H9 (cell line): ENCODE results near the gene LAMP5. TPM values are rescaled to one million over a fixed set of nuclear protein-coding genes. Genes with fewer than 3 reads are reported as not detected.

Experiments
- DNase-seq: peaks from one replicate; pipeline ENCODE4 v3.0.0-alpha.2; 2017
- H2AFZ ChIP-seq: one replicate; pipeline ENCODE4 v1.6.1; 2013; ENCODE audit warnings: mild to moderate bottlenecking, low read length, control low read depth, moderate library complexity
- H2AK5ac ChIP-seq: 2 replicates; pipeline ENCODE4 v1.6.1; 2013; ENCODE audit warnings: low read length, control low read depth, mixed read lengths; ENCODE audit not compliant: insufficient read length
- H2BK120ac ChIP-seq: one replicate; pipeline ENCODE4 v1.6.1; 2013; ENCODE audit warnings: low read depth, mild to moderate bottlenecking, low read length, control low read depth, inconsistent platforms; ENCODE audit not compliant: poor library complexity, severe bottlenecking
- H2BK12ac ChIP-seq: 2 replicates; pipeline ENCODE4 v1.6.1; 2013; ENCODE audit warnings: low read length, control low read depth, mixed read lengths, low read depth; ENCODE audit not compliant: insufficient read length
- H2BK15ac ChIP-seq: 2 replicates; pipeline ENCODE4 v1.6.1; 2013; ENCODE audit warnings: low read depth, low read length, control low read depth
- H2BK20ac ChIP-seq: one replicate; pipeline ENCODE4 v1.6.1; 2013; ENCODE audit warnings: low read depth, mild to moderate bottlenecking, low read length, control low read depth, inconsistent platforms; ENCODE audit not compliant: poor library complexity, severe bottlenecking
- H2BK5ac ChIP-seq: 2 replicates; pipeline ENCODE4 v1.6.1; 2013; ENCODE audit warnings: low read length, control low read depth, mixed read lengths; ENCODE audit not compliant: insufficient read length
- H3K14ac ChIP-seq: 2 replicates; pipeline ENCODE4 v1.6.1; 2013; ENCODE audit warnings: low read length, control low read depth; ENCODE audit not compliant: insufficient read depth
- H3K18ac ChIP-seq: 2 replicates; pipeline ENCODE4 v1.6.1; 2013; ENCODE audit warnings: low read depth, mild to moderate bottlenecking, mixed read lengths, low read length, control low read depth; ENCODE audit not compliant: insufficient read length
- H3K23ac ChIP-seq: 2 replicates; pipeline ENCODE4 v1.6.1; 2013; ENCODE audit warnings: low read length, control low read depth, mixed read lengths, low read depth; ENCODE audit not compliant: insufficient read length
- H3K23me2 ChIP-seq: 2 replicates; pipeline ENCODE4 v1.6.1; 2013; ENCODE audit warnings: low read depth, mild to moderate bottlenecking, mixed read lengths, low read length, control low read depth; ENCODE audit not compliant: insufficient read length, poor library complexity, severe bottlenecking
- H3K27ac ChIP-seq: 2 replicates; pipeline ENCODE4 v1.5.1; 2013; ENCODE audit warnings: low read length, control low read depth, mixed read lengths, low read depth; ENCODE audit not compliant: insufficient read length
- H3K27me3 ChIP-seq: 2 replicates; pipeline ENCODE4 v1.6.1; 2013; ENCODE audit warnings: low read length, control low read depth, inconsistent platforms; ENCODE audit not compliant: insufficient read depth
- H3K4ac ChIP-seq: 2 replicates; pipeline ENCODE4 v1.6.1; 2013; ENCODE audit warnings: low read depth, mild to moderate bottlenecking, control low read depth, inconsistent platforms, low read length, moderate library complexity
- H3K4me1 ChIP-seq: 2 replicates; pipeline ENCODE4 v1.6.1; 2013; ENCODE audit warnings: low read length, control low read depth, inconsistent platforms; ENCODE audit not compliant: insufficient read depth
- H3K4me2 ChIP-seq: 2 replicates; pipeline ENCODE4 v1.6.1; 2013; ENCODE audit warnings: low read length, control low read depth, mixed read lengths; ENCODE audit not compliant: insufficient read length, insufficient read depth
- H3K56ac ChIP-seq: 2 replicates; pipeline ENCODE4 v1.6.1; 2013; ENCODE audit warnings: low read depth, mild to moderate bottlenecking, mixed read lengths, low read length, control low read depth; ENCODE audit not compliant: insufficient read length
- H3K79me1 ChIP-seq: 2 replicates; pipeline ENCODE4 v1.6.1; 2013; ENCODE audit warnings: low read depth, mild to moderate bottlenecking, moderate library complexity, low read length, control low read depth, inconsistent platforms; ENCODE audit not compliant: insufficient read depth, poor library complexity, severe bottlenecking
- H3K79me2 ChIP-seq: 2 replicates; pipeline ENCODE4 v1.6.1; 2013; ENCODE audit warnings: low read length, control low read depth, inconsistent platforms; ENCODE audit not compliant: insufficient read depth
- H3K9ac ChIP-seq: 2 replicates; pipeline ENCODE4 v1.6.1; 2013; ENCODE audit warnings: low read length, control low read depth, mixed read lengths; ENCODE audit not compliant: insufficient read length; ENCODE audit errors: extremely low read depth
- H3K9me3 ChIP-seq: one replicate; pipeline ENCODE4 v1.6.1; 2013; ENCODE audit warnings: low read depth, low read length, inconsistent platforms; ENCODE audit not compliant: control insufficient read depth
- H3T11ph ChIP-seq: one replicate; pipeline ENCODE4 v1.6.1; 2013; ENCODE audit warnings: mild to moderate bottlenecking, low read length, control low read depth, inconsistent platforms
- H4K20me1 ChIP-seq: one replicate; pipeline ENCODE4 v1.6.1; 2013; ENCODE audit not compliant: control insufficient read depth, insufficient read length, insufficient read depth
- H4K5ac ChIP-seq: 2 replicates; pipeline ENCODE4 v1.6.1; 2013; ENCODE audit warnings: low read depth, mild to moderate bottlenecking, mixed read lengths, low read length, control low read depth; ENCODE audit not compliant: insufficient read length
- H4K8ac ChIP-seq: replicated peaks from 2 replicates; pipeline ENCODE4 v1.6.1; 2013; ENCODE audit warnings: low read length, control low read depth, mixed read lengths, low read depth; ENCODE audit not compliant: insufficient read length
- H4K91ac ChIP-seq: 2 replicates; pipeline ENCODE4 v1.6.1; 2013; ENCODE audit warnings: low read depth, mild to moderate bottlenecking, moderate library complexity, mixed read lengths, low read length, control low read depth; ENCODE audit not compliant: insufficient read length
- H3K27ac Mint-ChIP-seq, 3 experiments: 2 replicates in 2 of 3; 3 replicates in 1 of 3; pipeline ENCODE4 v1.8.0; 2020 to 2021; ENCODE audit warnings: mixed read lengths in 3 of 3, mild to moderate bottlenecking in 1 of 3, moderate library complexity in 1 of 3
- H3K27me3 Mint-ChIP-seq: 2 replicates; pipeline ENCODE4 v1.8.0; 2021; ENCODE audit warnings: low read depth, mild to moderate bottlenecking, moderate library complexity, mixed read lengths
- H3K36me3 Mint-ChIP-seq, 3 experiments: 2 replicates in 2 of 3; 3 replicates in 1 of 3; pipeline ENCODE4 v1.8.0; 2020 to 2021; ENCODE audit warnings: low read depth in 3 of 3, mixed read lengths in 3 of 3; ENCODE audit not compliant: insufficient read depth in 1 of 3
- H3K4me1 Mint-ChIP-seq, 2 experiments: 2 replicates each; pipeline ENCODE4 v1.8.0; 2020; ENCODE audit warnings: mixed read lengths in 2 of 2
- H3K4me3 Mint-ChIP-seq, 2 experiments: 2 replicates in 1 of 2; 3 replicates in 1 of 2; pipeline ENCODE4 v1.8.0; 2020 to 2021; ENCODE audit warnings: mild to moderate bottlenecking in 2 of 2, mixed read lengths in 2 of 2, moderate library complexity in 1 of 2
- H3K9me3 Mint-ChIP-seq, 2 experiments: 2 replicates in 1 of 2; 3 replicates in 1 of 2; pipeline ENCODE4 v1.8.0; 2020; ENCODE audit warnings: mild to moderate bottlenecking in 2 of 2, mixed read lengths in 2 of 2, moderate library complexity in 1 of 2
- CTCF ChIP-seq: fragments of 200-600 bp; sonication (generic); conservative IDR thresholded peaks from 3 replicates; pipeline ENCODE4 v1.8.0; 2021; ENCODE audit warnings: antibody characterized with exemption, mild to moderate bottlenecking
- WGBS: extraction: QIAGEN DNeasy Blood & Tissue Kit; methylation state at CpG from one replicate; pipeline ENCODE4 v1.1.7; 2013; ENCODE audit warnings: missing lambda C conversion rate, low lambda C conversion rate, mixed read lengths; ENCODE audit not compliant: insufficient read length; ENCODE audit errors: extremely low coverage; 5-methylcytosine and 5-hydroxymethylcytosine counted together
- total RNA-seq: library from RNA; stranded (reverse); gene quantifications from 2 replicates; pipeline ENCODE4 v1.2.1, GENCODE V29; 2021

LAMP5 gene
- total RNA-seq, 1 experiment from 2014 or later = 0.35 TPM

DNA sequence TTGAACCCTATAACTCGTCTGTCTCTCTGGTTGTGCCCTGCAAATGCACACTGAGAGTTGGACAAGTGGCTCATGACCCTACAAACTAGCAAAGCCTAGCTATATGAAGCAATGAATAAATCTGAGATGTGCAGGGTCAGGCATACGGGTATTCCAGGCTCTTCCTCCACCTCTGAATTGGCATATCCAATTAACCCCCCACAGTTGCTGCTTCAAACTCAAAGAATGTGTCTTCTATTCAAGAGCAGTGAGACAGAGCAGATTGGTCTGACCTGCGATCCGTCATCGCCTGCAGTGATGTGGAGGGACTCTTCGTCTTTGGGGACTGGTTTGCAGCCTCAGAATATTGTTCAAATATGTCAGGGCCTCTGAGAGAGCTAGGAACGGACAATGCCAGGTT lies 59.8 kb downstream of the LAMP5 start:
- Histone ChIP-seq H3K4me2 (peak overlapping the region; percentile 25), H3K4me1 (peaks cover 36% of the 10 kb centered on the region; the same call in 1 of the 2 replicates), H3K56ac (no peak overlapping the region), H3K23ac (no peak overlapping the region), H4K8ac (no peak overlapping the region), H3K79me2 (no peaks in the 10 kb centered on the region), H2AFZ (no peak overlapping the region), H4K5ac (no peak overlapping the region), H3K27me3 (peaks cover 7% of the 10 kb centered on the region; the same call in 1 of the 2 replicates), H4K91ac (no peak overlapping the region), H3K27ac (no peak overlapping the region), H2BK120ac (no peak overlapping the region), H3K79me1 (no peaks in the 10 kb centered on the region), H2BK12ac (no peak overlapping the region), H3K9me3 (no peaks in the 10 kb centered on the region), H2AK5ac (no peak overlapping the region), H2BK20ac (no peak overlapping the region), H3K4ac (no peak overlapping the region), H3K9ac (no peak overlapping the region), H3K18ac (no peak overlapping the region), H3K23me2 (no peaks in the 10 kb centered on the region), H4K20me1 (no peaks in the 10 kb centered on the region), H2BK15ac (no peak overlapping the region), H2BK5ac (no peak overlapping the region), H3T11ph (no peak overlapping the region), H3K14ac (no peak overlapping the region)
- TF ChIP-seq CTCF = no peak
- Mint-ChIP-seq H3K4me3 (peak overlapping the region; percentile 46 to 75), H3K27ac (peak overlapping the region in 2 of 3 experiments; percentile 44 to 91; a peak in 6 of 7 replicates), H3K36me3 (peaks cover 0 to 2% (median 0%) of the 10 kb centered on the region in 3 experiments; a peak in 2 of 7 replicates), H3K4me1 (peaks cover 58 to 67% of the 10 kb centered on the region in 2 experiments), H3K27me3 (peaks cover 77% of the 10 kb centered on the region), H3K9me3 (peaks cover 0 to 2% of the 10 kb centered on the region in 2 experiments; a peak in 1 of 5 replicates)
- DNase-seq = peak; percentile 54
- WGBS = no CpG with 5 or more reads among the region's 7 CpGs
